Ascending aorta (tissue), 2 donors: Measurements from ENCODE around the gene SNTG2. TPM values are rescaled to one million over a fixed set of nuclear protein-coding genes. Genes with fewer than 3 reads are reported as not detected.

ENCODE experiments used
- DNase-seq, 2 donors: peaks; one replicate each; pipeline ENCODE4 v3.0.0-alpha.2; 2019; ENCODE audit warnings: low spot score in 2 of 2
- H3K27ac ChIP-seq, 2 donors: fragments of 200-600 bp; sonication (generic); one replicate each; pipeline ENCODE4 v1.5.1; 2016 to 2017; ENCODE audit warnings: mild to moderate bottlenecking in 1 of 2
- H3K27me3 ChIP-seq: fragments of 200-600 bp; sonication (generic); one replicate; pipeline ENCODE4 v1.5.1; 2017
- H3K36me3 ChIP-seq, 2 donors: fragments of 200-600 bp; sonication (generic); one replicate each; pipeline ENCODE4 v1.5.1; 2016
- H3K4me1 ChIP-seq, 2 donors: fragments of 200-600 bp; sonication (generic); one replicate each; pipeline ENCODE4 v1.5.1; 2016 to 2017; ENCODE audit warnings: mild to moderate bottlenecking in 1 of 2
- H3K4me3 ChIP-seq, 2 donors: fragments of 200-600 bp; sonication (generic); one replicate each; pipeline ENCODE4 v1.5.1; 2016 to 2017; ENCODE audit warnings: mild to moderate bottlenecking in 1 of 2
- H3K9me3 ChIP-seq, 2 donors: fragments of 200-600 bp; sonication (generic); one replicate each; pipeline ENCODE4 v1.5.1; 2016
- CTCF ChIP-seq, 3 experiments: fragments of 200-600 bp in 2 of 3; fragments of 450-650 bp in 1 of 3; sonication (generic) in 2 of 3; IDR thresholded peaks; one replicate each; pipeline ENCODE4 v1.5.1; 2016 to 2019; ENCODE audit warnings: antibody characterized with exemption in 3 of 3, mild to moderate bottlenecking in 1 of 3, moderate library complexity in 1 of 3
- intact Hi-C: fragments of 100-400 bp; cut with DNase I; formaldehyde crosslinking; loops from one replicate; pipeline ENCODE4 v1.15.1; 2023
- total RNA-seq: library from RNA; depleted of rRNA; stranded (reverse); fragments of >200 nt; gene quantifications from one replicate; pipeline ENCODE4 v1.1.0, GENCODE V29; 2016

Gene SNTG2
- total RNA-seq, 1 donor from 2014 or later, result 9.9 TPM

- no peak for TF ChIP-seq CTCF (IDR thresholded peaks at IDR 0.05)
- no peaks in the 10 kb centered on the region for H3K36me3 ChIP-seq
- H3K4me1 ChIP-seq, result no peaks in the 10 kb centered on the region
- H3K4me3 ChIP-seq, result no peak overlapping the region
- intact Hi-C loops, result no loop called here
- no peaks in the 10 kb centered on the region for H3K27me3 ChIP-seq
- DNase-seq, result no peak
- no peaks in the 10 kb centered on the region for H3K9me3 ChIP-seq
- no peak overlapping the region for H3K27ac ChIP-seq
Measured at GRCh38 chr2:1166976-1167375, 216.3 kb downstream of the SNTG2 start.

- Histone ChIP-seq H3K9me3 (no peaks in the 10 kb centered on the region), H3K4me1 (no peaks in the 10 kb centered on the region), H3K4me3 (no peak overlapping the region), H3K27me3 (no peaks in the 10 kb centered on the region), H3K36me3 (no peaks in the 10 kb centered on the region), H3K27ac (no peak overlapping the region)
- intact Hi-C loops, result no loop called here
- no peak for DNase-seq
- TF ChIP-seq CTCF (IDR thresholded peaks at IDR 0.05), result no peak
Measured at GRCh38 chr2:1168846-1169245, 218.2 kb downstream of the SNTG2 start.

- TF ChIP-seq CTCF (IDR thresholded peaks at IDR 0.05), result no peak
- Histone ChIP-seq H3K36me3 (no peaks in the 10 kb centered on the region), H3K27me3 (no peaks in the 10 kb centered on the region), H3K9me3 (no peaks in the 10 kb centered on the region), H3K4me3 (no peak overlapping the region), H3K27ac (no peak overlapping the region), H3K4me1 (no peaks in the 10 kb centered on the region)
- intact Hi-C loops, result no loop called here
- no peak for DNase-seq
Measured at GRCh38 chr2:1169291-1169949, 218.8 kb downstream of the SNTG2 start.

- intact Hi-C loops, result no loop called here
- no peak overlapping the region for H3K27ac ChIP-seq
Measured at GRCh38 chr2:1170241-1170640, 219.6 kb downstream of the SNTG2 start.

GRCh38 chr2:1170711-1171110 lies 220.1 kb downstream of the SNTG2 start:
- H3K27me3 ChIP-seq, result no peaks in the 10 kb centered on the region
- no peak for DNase-seq
- no peaks in the 10 kb centered on the region for H3K36me3 ChIP-seq
- H3K27ac ChIP-seq, result no peak overlapping the region
- no peak for TF ChIP-seq CTCF (IDR thresholded peaks at IDR 0.05)
- H3K9me3 ChIP-seq, result no peaks in the 10 kb centered on the region
- no peaks in the 10 kb centered on the region for H3K4me1 ChIP-seq
- H3K4me3 ChIP-seq, result no peak overlapping the region
- intact Hi-C loops, result no loop called here

More at GRCh38 chr2:1170241-1170640, 219.6 kb downstream of the SNTG2 start:
- TF ChIP-seq CTCF (IDR thresholded peaks at IDR 0.05), result no peak
- no peaks in the 10 kb centered on the region for H3K4me1 ChIP-seq
- no peaks in the 10 kb centered on the region for H3K36me3 ChIP-seq
- H3K27me3 ChIP-seq, result no peaks in the 10 kb centered on the region
- H3K4me3 ChIP-seq, result no peak overlapping the region
- H3K9me3 ChIP-seq, result no peaks in the 10 kb centered on the region
- no peak for DNase-seq

DNA sequence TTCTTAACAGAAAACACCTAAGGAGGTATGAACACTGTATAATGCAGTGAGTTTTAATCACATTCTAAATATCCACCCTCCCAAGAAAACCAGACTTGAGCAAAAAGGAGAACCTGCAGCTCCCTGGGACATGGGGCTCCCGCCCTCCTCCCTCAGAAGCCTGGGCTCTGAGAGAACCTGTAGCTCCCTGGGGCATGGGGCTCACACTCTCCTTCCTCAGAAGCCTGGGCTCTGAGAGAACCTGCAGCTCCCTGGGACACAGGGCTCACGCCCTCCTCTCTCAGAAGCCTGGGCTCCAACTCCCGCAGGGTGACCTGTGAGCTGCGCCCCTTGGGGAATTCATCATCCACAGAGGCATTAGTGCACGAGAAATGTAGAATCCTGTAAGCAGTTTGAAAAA lies 222.9 kb downstream of the SNTG2 start:
- no peak for DNase-seq
- Histone ChIP-seq H3K27ac (no peak overlapping the region), H3K9me3 (no peaks in the 10 kb centered on the region), H3K27me3 (no peaks in the 10 kb centered on the region), H3K4me1 (no peaks in the 10 kb centered on the region), H3K4me3 (no peak overlapping the region), H3K36me3 (no peaks in the 10 kb centered on the region)
- no peak for TF ChIP-seq CTCF (IDR thresholded peaks at IDR 0.05)
- intact Hi-C loops, result no loop called here
